ENCODE results near the gene SMYD3.

- TF ChIP-seq CTCF (IDR thresholded peaks at IDR 0.05) (no peak), POLR2A (IDR thresholded peaks at IDR 0.05) (no peak)
Observed at GRCh38 chr1:246004301-246004700, 502.8 kb downstream of the SMYD3 start.
